WTC11 (cell line): Measurements from ENCODE around the gene DSE. TPM values are rescaled to one million over a fixed set of nuclear protein-coding genes. Genes with fewer than 3 reads are reported as not detected.

ENCODE experiments used
- ATAC-seq: fragments of 200-7000 bp; cut with Tn5 transposase; 2 replicates; pipeline ENCODE4 v1.10.0; 2021; ENCODE audit warnings: mild to moderate bottlenecking, moderate library complexity
- CTCF ChIA-PET: fragments of 300-600 bp; sonication (Branson Sonifier 250); formaldehyde crosslinking; loops from one replicate; lab custom pipeline; 2021; ENCODE audit warnings: antibody characterized with exemption; lab: Charles Lee
- POLR2A ChIA-PET: fragments of 350-600 bp; sonication (Branson Sonifier 250); formaldehyde crosslinking; loops from one replicate; lab custom pipeline; 2021; ENCODE audit warnings: antibody characterized with exemption; lab: Charles Lee
- DNase-seq: peaks from one replicate; pipeline ENCODE4 v3.0.0; 2021; ENCODE audit warnings: low spot score
- H3K27ac Mint-ChIP-seq: 2 replicates; pipeline ENCODE4 v1.8.0; 2021; ENCODE audit warnings: mixed read lengths
- H3K27me3 Mint-ChIP-seq: 2 replicates; pipeline ENCODE4 v1.8.0; 2021; ENCODE audit warnings: low read depth, mild to moderate bottlenecking, moderate library complexity, mixed read lengths
- H3K36me3 Mint-ChIP-seq: 2 replicates; pipeline ENCODE4 v1.8.0; 2021; ENCODE audit warnings: mixed read lengths
- H3K4me1 Mint-ChIP-seq: 2 replicates; pipeline ENCODE4 v1.8.0; 2022; ENCODE audit warnings: mixed read lengths
- H3K4me3 Mint-ChIP-seq: 2 replicates; pipeline ENCODE4 v1.8.0; 2021; ENCODE audit warnings: mild to moderate bottlenecking, moderate library complexity, mixed read lengths
- H3K9me3 Mint-ChIP-seq: 2 replicates; pipeline ENCODE4 v1.8.0; 2021; ENCODE audit warnings: mixed read lengths
- CREM ChIP-seq: sonication (generic); formaldehyde crosslinking; IDR thresholded peaks from 2 replicates; pipeline ENCODE4 v1.8.1; 2022; ENCODE audit warnings: mild to moderate bottlenecking, missing genetic modification reagents, moderate library complexity
- ETV6 ChIP-seq: sonication (generic); formaldehyde crosslinking; IDR thresholded peaks from 2 replicates; pipeline ENCODE4 v1.8.1; 2022; ENCODE audit warnings: mild to moderate bottlenecking, missing genetic modification reagents
- FOXK1 ChIP-seq: sonication (generic); formaldehyde crosslinking; IDR thresholded peaks from 2 replicates; pipeline ENCODE4 v1.8.0; 2022; ENCODE audit warnings: mild to moderate bottlenecking, moderate library complexity, missing genetic modification reagents
- FOXP1 ChIP-seq: sonication (generic); formaldehyde crosslinking; IDR thresholded peaks from 2 replicates; pipeline ENCODE4 v1.8.0; 2022; ENCODE audit warnings: missing genetic modification reagents, mild to moderate bottlenecking, moderate library complexity, borderline replicate concordance
- FOXP4 ChIP-seq: sonication (generic); formaldehyde crosslinking; IDR thresholded peaks from 2 replicates; pipeline ENCODE4 v1.8.0; 2022; ENCODE audit warnings: mild to moderate bottlenecking, missing genetic modification reagents
- GTF2I ChIP-seq: fragments of 250-450 bp; sonication (Bioruptor Pico); conservative IDR thresholded peaks from 2 replicates; pipeline ENCODE4 v1.4.0; 2021; ENCODE audit warnings: mild to moderate bottlenecking
- JAZF1 ChIP-seq: fragments of 250-450 bp; sonication (Bioruptor Pico); IDR thresholded peaks from 2 replicates; pipeline ENCODE4 v1.9.0; 2021; ENCODE audit warnings: moderate library complexity, mild to moderate bottlenecking, inconsistent platforms
- JUN ChIP-seq: sonication (generic); formaldehyde crosslinking; IDR thresholded peaks from 2 replicates; pipeline ENCODE4 v1.8.0; 2023; ENCODE audit warnings: mild to moderate bottlenecking, missing genetic modification reagents
- NFYB ChIP-seq: sonication (generic); formaldehyde crosslinking; conservative IDR thresholded peaks from 2 replicates; pipeline ENCODE4 v1.8.0; 2022; ENCODE audit warnings: low read depth, missing genetic modification reagents
- NR3C1 ChIP-seq: sonication (generic); formaldehyde crosslinking; conservative IDR thresholded peaks from 2 replicates; pipeline ENCODE4 v1.8.1; 2023; ENCODE audit warnings: low read depth, mild to moderate bottlenecking, missing genetic modification reagents
- SOX15 ChIP-seq: fragments of 250-450 bp; sonication (Bioruptor Pico); IDR thresholded peaks from 2 replicates; pipeline ENCODE4 v1.9.0; 2021; ENCODE audit warnings: mild to moderate bottlenecking
- TEAD4 ChIP-seq: sonication (generic); formaldehyde crosslinking; IDR thresholded peaks from 2 replicates; pipeline ENCODE4 v1.8.0; 2022; ENCODE audit warnings: mild to moderate bottlenecking, missing genetic modification reagents
- USF1 ChIP-seq: sonication (generic); formaldehyde crosslinking; IDR thresholded peaks from 2 replicates; pipeline ENCODE4 v1.8.0; 2022; ENCODE audit warnings: mild to moderate bottlenecking, missing genetic modification reagents
- ZNF121 ChIP-seq: sonication (generic); formaldehyde crosslinking; IDR thresholded peaks from 2 replicates; pipeline ENCODE4 v1.8.0; 2023; ENCODE audit warnings: missing genetic modification reagents
- ZNF138 ChIP-seq: sonication (generic); formaldehyde crosslinking; conservative IDR thresholded peaks from 2 replicates; pipeline ENCODE4 v1.8.1; 2022; ENCODE audit warnings: mild to moderate bottlenecking, moderate library complexity, missing genetic modification reagents
- ZNF219 ChIP-seq: sonication (generic); formaldehyde crosslinking; IDR thresholded peaks from 2 replicates; pipeline ENCODE4 v1.8.0; 2023; ENCODE audit warnings: missing genetic modification reagents, mild to moderate bottlenecking, borderline replicate concordance
- ZNF425 ChIP-seq: fragments of 250-450 bp; sonication (Bioruptor Pico); conservative IDR thresholded peaks from 2 replicates; pipeline ENCODE4 v1.9.0; 2021; ENCODE audit warnings: mild to moderate bottlenecking
- total RNA-seq: library from RNA; stranded (reverse); gene quantifications from 3 replicates; pipeline ENCODE4 v1.2.3, GENCODE V29; 2021
- TF ChIP-seq, protein P1 (sequence below): sonication (generic); formaldehyde crosslinking; IDR thresholded peaks from 2 replicates; pipeline ENCODE4 v1.8.0; 2022; ENCODE audit warnings: mild to moderate bottlenecking, missing genetic modification reagents
- TF ChIP-seq, protein P2 (sequence below): sonication (generic); formaldehyde crosslinking; IDR thresholded peaks from 2 replicates; pipeline ENCODE4 v1.8.1; 2023; ENCODE audit warnings: mild to moderate bottlenecking, missing genetic modification reagents
- TF ChIP-seq, protein P3 (sequence below): fragments of 250-450 bp; sonication (Bioruptor Pico); IDR thresholded peaks from 2 replicates; pipeline ENCODE4 v1.9.0; 2021; ENCODE audit warnings: mild to moderate bottlenecking
- TF ChIP-seq, protein P4 (sequence below): sonication (generic); formaldehyde crosslinking; IDR thresholded peaks from 2 replicates; pipeline ENCODE4 v1.8.1; 2022; ENCODE audit warnings: mild to moderate bottlenecking, missing genetic modification reagents, moderate library complexity, borderline replicate concordance
- TF ChIP-seq, protein P5 (sequence below): sonication (generic); formaldehyde crosslinking; IDR thresholded peaks from 2 replicates; pipeline ENCODE4 v1.8.1; 2022; ENCODE audit warnings: low read depth, missing genetic modification reagents, borderline replicate concordance

Gene DSE
- total RNA-seq, 1 experiment from 2014 or later, result 78.3 TPM

GRCh38 chr6:116447496-116448011 lies 76.8 kb downstream of the DSE start (continued):
- TF ChIP-seq FOXP4, result no peak
- TF ChIP-seq, protein P1, sequence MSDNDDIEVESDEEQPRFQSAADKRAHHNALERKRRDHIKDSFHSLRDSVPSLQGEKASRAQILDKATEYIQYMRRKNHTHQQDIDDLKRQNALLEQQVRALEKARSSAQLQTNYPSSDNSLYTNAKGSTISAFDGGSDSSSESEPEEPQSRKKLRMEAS, result no peak
- TF ChIP-seq SOX15, result no peak
- TF ChIP-seq USF1 (CRISPR knock-in tag), result no peak
- TF ChIP-seq NR3C1 (CRISPR knock-in tag), result no peak
- TF ChIP-seq JAZF1 (CRISPR knock-in tag), result no peak

GRCh38 chr6:116449565-116449964 lies 78.8 kb downstream of the DSE start:
- Mint-ChIP-seq H3K4me1 (peaks cover 13% of the 10 kb centered on the region), H3K27me3 (peaks cover 3% of the 10 kb centered on the region; the same call in 1 of the 2 replicates), H3K4me3 (no peak overlapping the region), H3K9me3 (no peaks in the 10 kb centered on the region), H3K36me3 (no peaks in the 10 kb centered on the region), H3K27ac (no peak overlapping the region)
- ChIA-PET CTCF (no interaction called here), POLR2A (no interaction called here)
- TF ChIP-seq JUN (CRISPR knock-in tag) (no peak), NFYB (no peak), ZNF138 (CRISPR knock-in tag) (no peak), FOXP1 (CRISPR knock-in tag) (no peak), TEAD4 (CRISPR knock-in tag) (no peak)
- TF ChIP-seq, protein P2, sequence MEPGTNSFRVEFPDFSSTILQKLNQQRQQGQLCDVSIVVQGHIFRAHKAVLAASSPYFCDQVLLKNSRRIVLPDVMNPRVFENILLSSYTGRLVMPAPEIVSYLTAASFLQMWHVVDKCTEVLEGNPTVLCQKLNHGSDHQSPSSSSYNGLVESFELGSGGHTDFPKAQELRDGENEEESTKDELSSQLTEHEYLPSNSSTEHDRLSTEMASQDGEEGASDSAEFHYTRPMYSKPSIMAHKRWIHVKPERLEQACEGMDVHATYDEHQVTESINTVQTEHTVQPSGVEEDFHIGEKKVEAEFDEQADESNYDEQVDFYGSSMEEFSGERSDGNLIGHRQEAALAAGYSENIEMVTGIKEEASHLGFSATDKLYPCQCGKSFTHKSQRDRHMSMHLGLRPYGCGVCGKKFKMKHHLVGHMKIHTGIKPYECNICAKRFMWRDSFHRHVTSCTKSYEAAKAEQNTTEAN (CRISPR knock-in tag), result no peak
- no peak for DNase-seq
- ATAC-seq, result no peak

GRCh38 chr6:116450185-116450710 lies 79.5 kb downstream of the DSE start:
- Mint-ChIP-seq H3K4me1 (peaks cover 11% of the 10 kb centered on the region), H3K4me3 (no peak overlapping the region), H3K36me3 (no peaks in the 10 kb centered on the region), H3K27me3 (peaks cover 3% of the 10 kb centered on the region; the same call in 1 of the 2 replicates), H3K27ac (no peak overlapping the region), H3K9me3 (no peaks in the 10 kb centered on the region)
- no peak for DNase-seq
- POLR2A ChIA-PET, result no interaction called here
- CTCF ChIA-PET, result interaction anchor here (0.7 to 1.3 kb wide), 4 partner anchors 12 to 182 kb away, joined by 3 to 6 read pairs (median 5); no protein-coding TSS in a partner anchor
- TF ChIP-seq, protein P3, sequence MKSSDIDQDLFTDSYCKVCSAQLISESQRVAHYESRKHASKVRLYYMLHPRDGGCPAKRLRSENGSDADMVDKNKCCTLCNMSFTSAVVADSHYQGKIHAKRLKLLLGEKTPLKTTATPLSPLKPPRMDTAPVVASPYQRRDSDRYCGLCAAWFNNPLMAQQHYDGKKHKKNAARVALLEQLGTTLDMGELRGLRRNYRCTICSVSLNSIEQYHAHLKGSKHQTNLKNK, result no peak
- TF ChIP-seq GTF2I (CRISPR knock-in tag) (no peak), ZNF121 (no peak), ZNF425 (CRISPR knock-in tag) (no peak), CREM (no peak), FOXK1 (CRISPR knock-in tag) (no peak), ETV6 (CRISPR knock-in tag) (no peak), ZNF219 (CRISPR knock-in tag) (no peak)
- TF ChIP-seq, protein P4, sequence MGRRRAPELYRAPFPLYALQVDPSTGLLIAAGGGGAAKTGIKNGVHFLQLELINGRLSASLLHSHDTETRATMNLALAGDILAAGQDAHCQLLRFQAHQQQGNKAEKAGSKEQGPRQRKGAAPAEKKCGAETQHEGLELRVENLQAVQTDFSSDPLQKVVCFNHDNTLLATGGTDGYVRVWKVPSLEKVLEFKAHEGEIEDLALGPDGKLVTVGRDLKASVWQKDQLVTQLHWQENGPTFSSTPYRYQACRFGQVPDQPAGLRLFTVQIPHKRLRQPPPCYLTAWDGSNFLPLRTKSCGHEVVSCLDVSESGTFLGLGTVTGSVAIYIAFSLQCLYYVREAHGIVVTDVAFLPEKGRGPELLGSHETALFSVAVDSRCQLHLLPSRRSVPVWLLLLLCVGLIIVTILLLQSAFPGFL (CRISPR knock-in tag), result no peak
- TF ChIP-seq, protein P1, result no peak
- TF ChIP-seq, protein P5, sequence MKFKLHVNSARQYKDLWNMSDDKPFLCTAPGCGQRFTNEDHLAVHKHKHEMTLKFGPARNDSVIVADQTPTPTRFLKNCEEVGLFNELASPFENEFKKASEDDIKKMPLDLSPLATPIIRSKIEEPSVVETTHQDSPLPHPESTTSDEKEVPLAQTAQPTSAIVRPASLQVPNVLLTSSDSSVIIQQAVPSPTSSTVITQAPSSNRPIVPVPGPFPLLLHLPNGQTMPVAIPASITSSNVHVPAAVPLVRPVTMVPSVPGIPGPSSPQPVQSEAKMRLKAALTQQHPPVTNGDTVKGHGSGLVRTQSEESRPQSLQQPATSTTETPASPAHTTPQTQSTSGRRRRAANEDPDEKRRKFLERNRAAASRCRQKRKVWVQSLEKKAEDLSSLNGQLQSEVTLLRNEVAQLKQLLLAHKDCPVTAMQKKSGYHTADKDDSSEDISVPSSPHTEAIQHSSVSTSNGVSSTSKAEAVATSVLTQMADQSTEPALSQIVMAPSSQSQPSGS (CRISPR knock-in tag), result no peak
- ATAC-seq, result no peak
